Spleen (tissue), 7 donors: ENCODE measurements around the gene CCDC61.

Source experiments
- POLR2A ChIP-seq, 3 donors: fragments of 450-650 bp; IDR thresholded peaks; one replicate each; pipeline ENCODE4 v1.5.1; 2017; ENCODE audit warnings: antibody characterized with exemption in 3 of 3, mild to moderate bottlenecking in 1 of 3
- POLR2AphosphoS5 ChIP-seq, 3 donors: sonication (generic); formaldehyde crosslinking; IDR thresholded peaks; one replicate each; pipeline ENCODE4 v1.5.1; 2017; ENCODE audit warnings: antibody characterized with exemption in 3 of 3
- TF ChIP-seq, protein P1 (sequence below), 11 experiments: fragments of 200-600 bp in 7 of 11; fragments of 450-650 bp in 4 of 11; sonication (generic) in 4 of 11; IDR thresholded peaks in 8 of 11; conservative IDR thresholded peaks in 3 of 11; 1 replicate in 7 of 11; 2 replicates in 4 of 11; pipeline versions ENCODE4 v1.4.0 to v1.8.0; 2016 to 2021; ENCODE audit warnings: antibody characterized with exemption in 11 of 11, inconsistent platforms in 4 of 11, mild to moderate bottlenecking in 1 of 11
- donor health status: DM: no; HTN: no; CAD: no; lungs with moderate emphysema.
- donor health status: DM: no; HTN: no; CAD: no.
- donor health status: DM: no; HTN: no; CAD: no.

GRCh38 chr19:45962021-45962420, 33.2 kb upstream of the CCDC61 start:
- TF ChIP-seq POLR2AphosphoS5 (IDR thresholded peaks at IDR 0.05) (no peak), POLR2A (IDR thresholded peaks at IDR 0.05) (no peak)
- TF ChIP-seq, protein P1, sequence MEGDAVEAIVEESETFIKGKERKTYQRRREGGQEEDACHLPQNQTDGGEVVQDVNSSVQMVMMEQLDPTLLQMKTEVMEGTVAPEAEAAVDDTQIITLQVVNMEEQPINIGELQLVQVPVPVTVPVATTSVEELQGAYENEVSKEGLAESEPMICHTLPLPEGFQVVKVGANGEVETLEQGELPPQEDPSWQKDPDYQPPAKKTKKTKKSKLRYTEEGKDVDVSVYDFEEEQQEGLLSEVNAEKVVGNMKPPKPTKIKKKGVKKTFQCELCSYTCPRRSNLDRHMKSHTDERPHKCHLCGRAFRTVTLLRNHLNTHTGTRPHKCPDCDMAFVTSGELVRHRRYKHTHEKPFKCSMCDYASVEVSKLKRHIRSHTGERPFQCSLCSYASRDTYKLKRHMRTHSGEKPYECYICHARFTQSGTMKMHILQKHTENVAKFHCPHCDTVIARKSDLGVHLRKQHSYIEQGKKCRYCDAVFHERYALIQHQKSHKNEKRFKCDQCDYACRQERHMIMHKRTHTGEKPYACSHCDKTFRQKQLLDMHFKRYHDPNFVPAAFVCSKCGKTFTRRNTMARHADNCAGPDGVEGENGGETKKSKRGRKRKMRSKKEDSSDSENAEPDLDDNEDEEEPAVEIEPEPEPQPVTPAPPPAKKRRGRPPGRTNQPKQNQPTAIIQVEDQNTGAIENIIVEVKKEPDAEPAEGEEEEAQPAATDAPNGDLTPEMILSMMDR (IDR thresholded peaks at IDR 0.05 in 8 of 11, conservative IDR thresholded peaks at IDR 0.05 in 3 of 11): no peak
